ENCODE results near the gene FANCC. TPM values are rescaled to one million over a fixed set of nuclear protein-coding genes. Genes with fewer than 3 reads are reported as not detected.

The FANCC gene
- total and polyA plus RNA-seq, 2 of the 8 experiments (the other 6 are each of a cell fraction or from before 2014, with no cell fraction given): 7.8 to 15.2 TPM

DNA sequence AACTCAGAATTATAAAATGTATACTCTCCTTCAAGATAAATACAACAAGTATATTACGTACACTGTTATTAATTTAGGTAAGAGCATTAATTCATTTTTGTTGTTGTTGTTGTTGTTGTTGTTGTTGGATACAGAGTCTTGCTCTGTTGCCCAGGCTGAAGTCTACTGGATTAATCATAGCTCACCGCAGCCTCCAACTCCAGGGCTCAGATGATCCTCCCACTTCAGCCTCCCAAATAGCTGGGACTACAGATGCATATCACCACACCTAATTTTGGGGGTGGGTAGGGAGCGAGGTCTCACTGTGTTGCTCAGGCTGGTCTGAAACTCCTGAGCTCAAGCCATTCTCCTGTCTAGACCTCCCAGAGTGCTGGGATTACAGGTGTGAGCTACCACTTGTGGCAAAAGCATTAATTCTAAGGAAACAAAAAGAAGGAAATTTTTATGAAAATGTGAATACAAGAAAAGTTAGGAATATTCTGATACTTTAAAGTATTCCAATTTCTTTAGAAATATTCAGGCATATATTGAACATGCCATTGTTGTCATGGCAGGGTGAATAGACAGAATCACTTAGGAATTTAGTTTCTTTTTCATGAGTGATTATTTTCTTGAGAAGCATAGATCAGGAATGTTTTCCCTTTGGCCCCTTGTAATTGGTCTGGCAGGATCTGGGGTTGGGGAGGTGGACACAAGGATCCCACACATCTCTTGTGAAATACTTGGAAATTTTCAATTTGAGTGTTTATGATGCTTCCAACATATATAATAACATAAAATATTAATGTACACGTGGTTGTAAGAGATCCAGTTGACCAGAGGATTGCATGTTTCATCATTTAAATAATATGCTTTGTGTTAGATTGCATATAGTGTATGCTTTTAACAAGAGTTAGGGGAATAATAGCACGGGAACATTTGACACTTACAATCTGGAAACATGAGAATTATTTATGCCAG lies 263.6 kb downstream of the FANCC start:
- H3K79me2 ChIP-seq (ENCODE audit: control insufficient read depth in 1 of 2, insufficient read depth in 2 of 2, low read length in 2 of 2): no peaks in the 10 kb centered on the region
- no peak overlapping the region for H2BK20ac ChIP-seq (ENCODE audit: low read length)
- no peak overlapping the region for H2AFZ ChIP-seq (ENCODE audit: low read length)
- H3K23me2 ChIP-seq (ENCODE audit: low read depth, low read length): no peaks in the 10 kb centered on the region; the same call in 1 of the 2 replicates
- FAIRE-seq (no peak), DNase-seq (ENCODE audit: low read depth in 1 of 2, low spot score in 2 of 2) (no peak)
- no peak overlapping the region for H2BK15ac ChIP-seq (ENCODE audit: low read length)
- no peaks in the 10 kb centered on the region for H3K36me3 ChIP-seq (ENCODE audit: control insufficient read depth in 2 of 4, insufficient read depth in 4 of 4, low read length in 3 of 4)
- H3K4ac ChIP-seq (replicated peaks; ENCODE audit: insufficient read length, low read depth, low read length): no peak overlapping the region
- H3K4me1 ChIP-seq (replicated peaks in 1 of 4; ENCODE audit: control insufficient read depth in 3 of 4, insufficient read depth in 4 of 4, low read length in 3 of 4): peaks cover 3 to 7% (median 5%) of the 10 kb centered on the region in 4 experiments; a peak in 4 of 7 replicates
- H2BK12ac ChIP-seq (ENCODE audit: low read depth, low read length): no peak overlapping the region
- no peaks in the 10 kb centered on the region for H3K79me1 ChIP-seq (ENCODE audit: low read depth, low read length)
- peaks cover 0 to 2% of the 10 kb centered on the region in 2 experiments for H4K20me1 ChIP-seq (replicated peaks in 1 of 2; ENCODE audit: control insufficient read depth in 1 of 2, insufficient read depth in 2 of 2, low read length in 2 of 2)
- TF ChIP-seq GTF2F1 (IDR thresholded peaks at IDR 0.05; ENCODE audit: borderline replicate concordance, low read depth, low read length) (no peak), MAFK (IDR thresholded peaks at IDR 0.05; ENCODE audit: low read depth, low read length) (no peak), KDM4A (IDR thresholded peaks at IDR 0.05; ENCODE audit: low read depth, low read length, severe bottlenecking) (no peak), TBP (IDR thresholded peaks at IDR 0.05; ENCODE audit: low read depth, low read length) (no peak), EZH2 (IDR thresholded peaks at IDR 0.05; ENCODE audit: low read depth, low read length, severe bottlenecking) (no peak), ASH2L (IDR thresholded peaks at IDR 0.05; ENCODE audit: low read length) (no peak), NRF1 (IDR thresholded peaks at IDR 0.05; ENCODE audit: low read depth, low read length) (no peak), RAD21 (IDR thresholded peaks at IDR 0.05 in 1 of 2, conservative IDR thresholded peaks at IDR 0.05 in 1 of 2; ENCODE audit: low read depth in 2 of 2, low read length in 2 of 2) (no peak)
- peaks cover 0 to 4% (median under 1%) of the 10 kb centered on the region in 4 experiments; a peak in 4 of 7 replicates for H3K27me3 ChIP-seq (replicated peaks in 1 of 4; ENCODE audit: control insufficient read depth in 3 of 4, extremely low read depth in 1 of 4, insufficient read depth in 3 of 4, low read length in 3 of 4)
- H3K27ac ChIP-seq (ENCODE audit: low read depth, low read length): no peak overlapping the region
- H2AK5ac ChIP-seq (ENCODE audit: low read depth, low read length): no peak overlapping the region
- no peak overlapping the region for H3K56ac ChIP-seq (replicated peaks; ENCODE audit: insufficient read length, low read depth, low read length)
- H4K91ac ChIP-seq (replicated peaks; ENCODE audit: insufficient read length, low read length): no peak overlapping the region
- H4K8ac ChIP-seq (ENCODE audit: extremely low read depth, insufficient read depth, low read length): no peak overlapping the region
- no peaks in the 10 kb centered on the region for H3K9me3 ChIP-seq (ENCODE audit: insufficient read depth in 2 of 2, low read depth in 1 of 2, low read length in 1 of 2)
- no peak overlapping the region for H3K9ac ChIP-seq (replicated peaks in 1 of 4; ENCODE audit: extremely low read depth in 1 of 4, low read depth in 3 of 4, low read length in 3 of 4)
- no peak overlapping the region for H3K4me3 ChIP-seq (ENCODE audit: extremely low read depth in 1 of 4, insufficient read depth in 2 of 4, low read depth in 3 of 4, low read length in 4 of 4)
- no peak overlapping the region for H3K14ac ChIP-seq (ENCODE audit: insufficient read length)
- no peak overlapping the region for H2BK5ac ChIP-seq (ENCODE audit: low read depth, low read length)
- POLR2A ChIA-PET (ENCODE audit: partially characterized antibody): no interaction called here
- no peak overlapping the region for H3K4me2 ChIP-seq (ENCODE audit: insufficient read depth in 1 of 2, low read depth in 2 of 2, low read length in 2 of 2)
- no peak overlapping the region for H3K18ac ChIP-seq (ENCODE audit: extremely low read depth, low read length)
- H2BK120ac ChIP-seq (replicated peaks; ENCODE audit: low read depth, low read length): no peak overlapping the region
- H3K23ac ChIP-seq (ENCODE audit: insufficient read length): no peak overlapping the region
- CTCF ChIA-PET (ENCODE audit: partially characterized antibody): interaction anchor here (0.7 to 1.0 kb wide), 5 partner anchors 9 to 139 kb away, joined by 3 to 4 read pairs (median 3); no protein-coding TSS in a partner anchor
- 95% methylated on average over 5 of the region's 5 CpGs; no CpG with 5 or more reads in 1 of the 2 experiments for WGBS, 2 experiments (ENCODE audit: extremely low coverage in 1 of 2, insufficient coverage in 1 of 2, insufficient read length in 1 of 2, insufficient replicate concordance in 2 of 2, low coverage in 1 of 2, low lambda C conversion rate in 2 of 2, missing lambda C conversion rate in 1 of 2)
- H4K5ac ChIP-seq (ENCODE audit: insufficient read length, low read depth, low read length): no peak overlapping the region
